HG03469 (cell line): ENCODE measurements around the gene CC2D1B.

ENCODE experiments used
- ATAC-seq: cut with Tn5 transposase; IDR thresholded peaks from one replicate; pipeline ENCODE4 v1.9.1; 2021; ENCODE audit warnings: mild to moderate bottlenecking, moderate library complexity, moderate number of reproducible peaks; ENCODE audit not compliant: unreplicated experiment

CC2D1B gene

GRCh38 chr1:52306227-52307006, 59.6 kb downstream of the CC2D1B start:
- ATAC-seq: no peak

GRCh38 chr1:52305417-52306226, 60.4 kb downstream of the CC2D1B start:
- no peak for ATAC-seq
